Midbrain (tissue), 1 donor: Measurements from ENCODE around the gene BDP1.
"Not testable (repeated sequence)": the region's sequence is repeated elsewhere in the genome, so short reads cannot be mapped to it uniquely, and the experiment has no call there.

Experiments
- DNase-seq: peaks from one replicate; lab custom pipeline; 2025; lab: John Stamatoyannopoulos, UW

The BDP1 gene

DNA sequence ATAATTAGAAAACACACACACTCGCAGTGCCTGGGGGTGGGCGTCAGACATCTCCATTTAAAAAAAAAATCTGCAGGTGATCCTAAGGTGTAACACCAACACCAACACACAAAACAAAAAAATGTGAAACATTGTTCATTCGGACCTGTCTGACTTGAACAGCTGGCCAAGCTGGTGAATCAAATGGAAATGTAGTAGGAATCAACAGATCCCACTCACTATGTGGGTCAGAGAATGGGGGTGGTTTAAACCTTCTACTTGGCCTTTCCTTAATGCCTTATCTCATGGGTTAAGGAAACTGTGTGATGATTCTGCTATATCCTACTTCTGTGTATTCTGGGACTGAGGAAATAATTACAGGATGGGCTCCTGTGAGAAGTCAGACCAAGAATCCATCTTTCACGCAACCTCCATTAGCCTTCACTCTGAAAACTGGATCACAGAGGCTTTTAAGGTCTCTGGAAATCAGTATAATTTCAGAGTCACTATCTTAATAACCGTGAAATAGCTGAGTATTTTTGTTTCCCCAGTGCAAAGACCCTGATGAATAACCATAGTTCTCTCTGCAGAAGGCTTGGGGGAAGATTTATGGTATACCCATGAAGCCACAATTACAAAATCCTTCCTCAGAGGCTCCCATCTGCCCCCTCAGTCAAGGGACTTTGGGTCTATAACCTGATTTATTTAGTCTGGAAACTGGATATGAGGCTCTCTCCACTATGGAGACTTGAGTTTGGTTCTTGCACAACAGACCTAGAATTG lies 114.5 kb downstream of the BDP1 start:
- DNase-seq: no peak

DNA sequence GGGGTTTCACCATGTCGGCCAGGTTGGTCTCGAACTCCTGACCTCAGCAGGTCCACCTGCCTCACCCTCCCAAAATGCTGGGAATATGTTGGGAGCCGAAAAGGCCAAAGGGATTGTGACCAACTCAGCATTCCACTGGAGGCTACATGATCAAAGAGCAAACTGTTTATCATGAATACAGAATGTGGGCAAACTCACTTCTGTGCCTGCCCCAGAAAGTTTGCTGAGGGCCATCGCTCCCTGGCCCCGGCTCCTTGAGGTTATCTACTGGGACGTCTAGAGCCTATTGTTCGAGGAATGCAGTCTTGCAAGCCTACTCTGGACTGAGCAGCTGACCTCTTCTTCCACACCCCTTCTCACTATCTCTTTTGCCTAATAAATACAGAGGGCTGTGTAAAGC lies 116.4 kb downstream of the BDP1 start:
- not testable (repeated sequence) for DNase-seq

GRCh38 chr5:71573591-71573990 lies 118.1 kb downstream of the BDP1 start:
- no peak for DNase-seq

GRCh38 chr5:71575588-71575987 lies 120.1 kb downstream of the BDP1 start:
- DNase-seq: not testable (repeated sequence)

- DNase-seq: no peak
Observed at GRCh38 chr5:71576241-71576640, 120.8 kb downstream of the BDP1 start.

DNA sequence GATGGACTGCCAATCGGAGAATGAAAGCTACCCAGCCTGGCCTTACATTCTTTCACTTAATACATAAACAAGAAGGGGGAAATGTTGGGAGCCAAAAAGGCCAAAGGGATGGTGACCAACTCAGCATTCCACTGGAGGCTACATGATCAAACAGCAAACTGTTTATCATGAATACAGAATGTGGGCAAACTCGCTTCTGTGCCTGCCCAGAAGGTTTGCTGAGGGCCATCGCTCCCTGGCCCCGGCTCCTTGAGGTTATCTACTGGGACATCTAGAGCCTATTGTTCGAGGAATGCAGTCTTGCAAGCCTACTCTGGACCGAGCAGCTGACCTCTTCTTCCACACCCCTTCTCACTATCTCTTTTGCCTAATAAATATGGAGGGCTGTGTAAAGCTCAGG lies 122.4 kb downstream of the BDP1 start:
- not testable (repeated sequence) for DNase-seq

GRCh38 chr5:71582945-71583584 lies 127.6 kb downstream of the BDP1 start:
- DNase-seq: no peak

DNA sequence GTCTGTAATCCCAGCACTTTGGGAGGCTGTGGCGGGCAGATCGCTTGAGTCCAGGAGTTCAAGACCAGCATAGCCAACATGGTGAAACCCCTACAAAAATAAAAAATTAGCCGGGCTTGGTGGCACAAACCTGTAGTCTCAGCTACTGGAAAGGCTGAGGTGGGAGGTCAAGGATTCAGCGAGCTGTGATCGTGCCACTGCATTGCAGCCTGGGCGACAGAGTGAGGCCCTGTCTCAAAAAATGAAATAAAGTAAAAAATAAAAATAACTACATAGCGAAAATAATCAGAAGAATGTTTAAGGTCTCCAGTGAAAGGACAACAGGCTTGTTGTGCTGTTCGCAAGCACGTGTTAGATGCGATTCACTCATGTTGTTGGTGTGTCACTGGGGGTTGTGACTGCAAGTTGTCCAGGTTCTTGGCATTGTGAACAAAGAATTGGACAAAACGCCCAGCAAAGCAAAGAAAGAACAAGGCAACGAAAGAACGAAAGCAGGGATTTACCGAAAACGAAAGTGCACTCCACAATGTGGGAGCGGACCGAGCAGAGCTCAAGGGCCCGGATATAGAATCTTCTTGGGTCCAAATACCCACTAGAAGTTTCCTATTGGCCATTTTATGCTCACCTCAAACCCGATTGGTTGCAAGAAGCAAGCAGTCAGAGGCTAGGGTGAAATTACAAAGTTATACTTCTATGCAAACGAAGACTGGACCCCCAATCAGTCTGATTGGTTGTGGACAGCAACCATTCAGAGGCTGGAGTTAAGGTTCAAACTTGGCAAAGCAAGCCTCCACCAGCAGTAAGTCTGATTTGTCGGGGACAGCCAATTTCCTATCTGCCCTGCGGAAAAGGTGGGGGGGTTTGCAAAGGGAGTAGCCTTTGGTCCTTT lies 130.8 kb downstream of the BDP1 start:
- no peak for DNase-seq

- DNase-seq: peak; percentile 94
Observed at GRCh38 chr5:71586941-71587765, 131.7 kb downstream of the BDP1 start, which contains the start of gene MCCC2. TSS of gene MCCC2 (plus strand) at chr5:71587340. CDS start at chr5:71587426, 86 bp downstream.

DNA sequence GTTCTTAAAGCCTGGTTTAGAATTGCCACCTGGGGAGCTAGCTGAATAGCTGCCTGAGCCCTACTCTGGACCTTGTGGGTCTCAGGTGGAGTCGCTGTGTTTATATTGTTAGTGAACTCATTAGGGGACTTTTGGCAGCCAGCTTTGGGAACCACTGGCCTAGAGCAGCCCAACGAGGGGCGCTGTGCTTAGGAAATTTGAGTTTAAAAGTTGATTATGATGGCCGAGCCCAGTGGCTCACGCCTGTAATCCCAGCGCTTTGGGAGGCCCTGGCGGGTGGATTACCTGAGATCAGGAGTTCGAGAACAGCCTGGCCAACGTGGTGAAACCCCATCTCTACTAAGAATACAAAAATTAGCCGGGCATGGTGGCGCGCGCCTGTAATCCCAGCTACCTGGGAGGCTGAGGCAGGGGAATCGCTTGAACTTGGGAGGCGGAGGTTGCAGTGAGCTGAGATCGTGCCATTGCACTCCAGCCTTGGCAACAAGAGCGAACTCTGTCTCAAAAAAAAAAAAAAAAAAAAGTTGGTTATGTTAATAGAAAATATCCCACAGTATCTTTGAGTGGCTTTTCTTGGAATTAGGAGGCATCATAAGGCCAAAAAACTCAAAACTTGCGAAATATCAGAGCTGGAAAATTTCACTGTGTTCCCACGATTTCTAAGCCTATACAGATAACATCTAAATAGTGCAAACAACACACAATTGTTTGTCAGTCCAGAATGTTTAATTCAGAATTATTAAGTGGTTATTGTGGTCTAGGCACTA lies 132.5 kb downstream of the BDP1 start:
- no peak for DNase-seq

GRCh38 chr5:71588533-71588885 lies 133.1 kb downstream of the BDP1 start:
- DNase-seq: no peak

DNA sequence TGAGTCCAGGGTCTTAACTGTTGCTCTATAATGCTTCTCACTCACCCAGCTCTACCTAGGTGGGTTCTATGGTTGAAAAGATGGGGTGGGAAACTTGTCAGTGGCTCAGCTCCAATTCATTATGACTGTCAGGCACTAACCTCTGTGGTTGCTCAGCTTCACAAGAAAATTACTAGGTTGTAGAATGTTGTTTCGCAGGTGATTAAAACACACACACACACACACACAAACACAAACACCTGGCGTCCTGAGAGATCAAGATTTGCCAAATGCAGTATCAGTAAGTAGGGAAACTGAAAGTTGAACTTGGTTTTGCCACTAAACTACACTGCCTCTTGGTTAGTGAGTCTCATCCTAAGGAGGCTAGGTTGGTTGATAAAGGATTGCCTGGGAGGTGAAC lies 134.5 kb downstream of the BDP1 start:
- DNase-seq: no peak

DNA sequence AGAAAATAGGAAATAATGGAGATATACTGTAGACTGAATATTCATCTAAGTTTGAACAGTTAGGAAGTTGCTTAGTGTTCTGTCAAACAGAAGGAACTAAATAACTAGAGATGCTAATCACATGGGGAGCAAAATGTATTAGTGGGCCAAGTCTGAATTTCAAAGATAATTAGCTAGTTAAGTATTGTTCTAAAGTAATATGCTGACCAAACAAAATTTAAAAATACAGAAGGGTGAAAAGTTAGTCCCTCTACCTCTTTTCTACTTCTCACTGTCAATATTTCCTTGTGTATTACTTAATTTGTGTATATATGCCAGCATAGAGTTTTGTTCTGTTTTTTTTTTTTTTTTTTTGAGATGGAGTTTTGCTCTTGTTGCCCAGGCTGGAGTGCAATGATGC lies 135.6 kb downstream of the BDP1 start:
- DNase-seq: no peak

DNA sequence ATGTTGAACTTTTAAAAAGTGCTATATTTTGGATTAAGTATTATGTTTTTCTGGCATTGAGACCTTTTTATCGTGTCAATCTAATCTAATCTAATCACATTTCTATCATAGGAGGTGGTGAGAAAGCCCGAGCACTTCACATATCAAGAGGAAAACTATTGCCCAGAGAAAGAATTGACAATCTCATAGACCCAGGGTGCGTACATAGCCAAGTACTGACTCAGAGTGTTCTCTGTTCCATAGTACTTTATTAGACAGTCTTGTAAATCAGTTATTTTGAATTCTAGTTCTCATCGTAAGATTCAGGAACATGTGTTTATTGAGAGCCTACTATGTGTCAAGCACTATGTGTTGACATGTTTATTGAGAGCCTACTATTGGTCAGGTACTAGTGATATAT lies 140.7 kb downstream of the BDP1 start:
- DNase-seq: no peak

DNA sequence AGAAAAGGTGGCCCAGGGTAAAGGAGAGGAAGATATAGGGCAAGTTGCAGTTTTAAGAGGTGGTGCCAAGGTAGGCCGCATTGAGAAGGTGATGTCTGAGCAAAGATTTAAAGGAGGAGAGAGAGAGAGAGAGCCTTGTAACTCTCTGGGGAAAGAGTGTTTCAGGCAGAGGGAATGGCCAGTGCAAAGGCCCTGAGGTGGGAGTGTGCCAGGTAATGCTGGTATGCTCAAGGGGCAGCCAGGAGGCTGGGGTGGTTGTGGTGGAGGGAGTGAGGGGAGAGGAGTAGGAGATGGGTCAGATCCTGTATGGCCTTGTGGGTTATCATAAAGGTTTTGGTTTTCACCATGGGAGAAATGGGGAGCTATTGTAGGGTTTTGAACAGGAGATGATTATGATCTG lies 141.6 kb downstream of the BDP1 start:
- DNase-seq: no peak

DNA sequence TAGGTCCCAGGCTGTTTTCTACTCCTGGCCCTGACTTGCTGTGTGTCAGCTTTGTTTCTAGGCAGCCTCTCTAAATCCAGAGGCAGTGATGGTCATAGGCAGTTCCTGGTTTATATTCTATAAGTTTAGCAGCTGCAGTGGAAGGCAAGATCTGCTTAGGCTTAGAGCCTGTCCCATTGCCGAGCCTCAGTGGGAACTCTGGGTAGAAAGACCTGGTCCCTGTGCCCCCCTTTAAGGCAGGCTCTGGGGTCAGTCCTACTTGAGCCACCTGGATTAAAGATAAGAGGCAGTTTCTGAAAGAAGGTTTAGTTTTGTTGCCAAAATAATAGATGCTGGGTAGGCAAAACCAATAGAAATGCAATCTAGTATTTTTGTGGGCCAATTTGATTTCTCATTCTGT lies 145.3 kb downstream of the BDP1 start:
- no peak for DNase-seq

- peak; percentile 30 for DNase-seq
Observed at GRCh38 chr5:71601222-71602026, 146.0 kb downstream of the BDP1 start.

DNA sequence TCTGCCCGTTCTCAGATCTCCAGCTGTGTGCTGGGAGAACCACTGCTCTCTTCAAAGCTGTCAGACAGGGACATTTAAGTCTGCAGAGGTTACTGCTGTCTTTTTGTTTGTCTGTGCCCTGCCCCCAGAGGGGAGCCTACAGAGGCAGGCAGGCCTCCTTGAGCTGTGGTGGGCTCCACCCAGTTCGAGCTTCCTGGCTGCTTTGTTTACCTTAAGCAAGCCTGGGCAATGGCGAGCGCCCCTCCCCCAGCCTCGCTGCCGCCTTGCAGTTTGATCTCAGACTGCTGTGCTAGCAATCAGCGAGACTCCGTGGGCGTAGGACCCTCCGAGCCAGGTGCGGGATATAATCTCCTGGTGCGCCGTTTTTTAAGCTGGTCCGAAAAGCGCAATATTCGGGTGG lies 154.5 kb downstream of the BDP1 start:
- not testable (repeated sequence) for DNase-seq

DNA sequence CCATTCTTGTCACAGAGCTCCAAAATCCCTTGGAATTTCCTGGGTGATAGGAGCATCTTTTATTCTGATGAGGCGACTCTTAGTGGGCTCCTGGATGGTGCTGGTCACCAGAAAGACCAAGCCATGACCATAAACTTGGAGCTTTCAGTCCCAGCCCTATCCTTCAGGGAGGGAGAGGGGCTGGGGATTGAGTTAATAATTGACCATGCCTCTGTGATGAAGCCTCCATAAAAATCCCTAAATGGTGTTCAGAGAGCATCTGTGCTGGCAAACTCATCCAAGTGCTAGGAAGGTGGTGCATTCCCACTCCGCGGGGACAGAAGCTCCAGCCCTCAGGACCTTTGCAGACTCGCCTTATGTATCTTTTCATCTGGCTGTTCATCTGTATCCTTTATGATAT lies 160.4 kb downstream of the BDP1 start:
- no peak for DNase-seq
